ENCODE measurements around the gene CDK5R1.
A peak's percentile ranks its signal among the peaks of the same experiment; 100 is the strongest.
"Not testable (repeated sequence)": the region's sequence is repeated elsewhere in the genome, so short reads cannot be mapped to it uniquely, and the experiment has no call there.

CDK5R1 gene

GRCh38 chr17:32519228-32520103 lies 32.7 kb downstream of the CDK5R1 start:
- peak; percentile 89 for DNase-seq

- no peak for DNase-seq
These were observed 33.4 kb downstream of the CDK5R1 start for GRCh38 chr17:32520104-32520701.

- no peak for DNase-seq
These were observed 34.1 kb downstream of the CDK5R1 start for GRCh38 chr17:32520737-32521404.

GRCh38 chr17:32523017-32523680 lies 36.4 kb downstream of the CDK5R1 start:
- DNase-seq, result no peak

- DNase-seq, result no peak
These were observed 37.2 kb downstream of the CDK5R1 start for GRCh38 chr17:32523827-32524552.

- DNase-seq, result not testable (repeated sequence)
These were observed 37.7 kb downstream of the CDK5R1 start for GRCh38 chr17:32524553-32524880.

GRCh38 chr17:32525122-32525521 lies 38.3 kb downstream of the CDK5R1 start:
- no peak for DNase-seq

- DNase-seq, result no peak
These were observed 40.4 kb downstream of the CDK5R1 start for GRCh38 chr17:32527146-32527545.

GRCh38 chr17:32528825-32529224 lies 42.0 kb downstream of the CDK5R1 start:
- DNase-seq, result no peak

- DNase-seq, result peak; percentile 91
These were observed 42.8 kb downstream of the CDK5R1 start for GRCh38 chr17:32529604-32530003.

GRCh38 chr17:32533296-32533695 lies 46.5 kb downstream of the CDK5R1 start:
- DNase-seq, result no peak

- no peak for DNase-seq
These were observed 50.2 kb downstream of the CDK5R1 start for GRCh38 chr17:32536736-32537643.

Data from NCI-H1092 (cell line).